ENCODE data around the gene ADIPOR2.

Gene ADIPOR2

DNA sequence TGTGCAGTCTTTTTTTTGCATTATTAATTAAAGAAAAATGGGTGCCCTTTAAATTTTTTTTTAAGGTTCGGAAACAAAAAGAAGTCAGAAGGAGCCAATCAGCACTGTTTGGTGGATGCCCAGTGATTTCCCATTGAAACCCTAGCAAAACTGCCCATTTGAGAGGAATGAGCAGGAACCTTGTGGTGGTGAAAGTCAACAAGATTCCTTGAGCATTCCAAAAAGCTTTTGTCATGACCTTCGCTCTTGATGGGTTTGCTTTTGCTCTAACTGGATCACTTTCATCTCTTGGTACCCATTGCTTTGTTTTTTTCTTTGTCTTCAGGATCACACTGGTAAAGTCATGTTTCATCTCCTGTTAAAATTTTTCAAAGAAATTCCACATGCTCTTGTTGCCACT, 54.1 kb downstream of the ADIPOR2 start:
- H3K36me3 ChIP-seq (ENCODE audit: low read depth): peaks cover 33% of the 10 kb centered on the region
- DNase-seq (ENCODE audit: low spot score) (no peak), ATAC-seq (ENCODE audit: low read depth) (no peak)
- peaks cover 3% of the 10 kb centered on the region for H3K9me3 ChIP-seq (ENCODE audit: severe bottlenecking)
- H3K4me3 ChIP-seq (ENCODE audit: severe bottlenecking): no peak overlapping the region
- H3K27me3 ChIP-seq (ENCODE audit: insufficient read depth, poor library complexity, severe bottlenecking): no peaks in the 10 kb centered on the region
- H3K4me1 ChIP-seq (ENCODE audit: insufficient read depth, poor library complexity, severe bottlenecking): peaks cover 7% of the 10 kb centered on the region
- H3K27ac ChIP-seq (ENCODE audit: poor library complexity, severe bottlenecking): no peak overlapping the region
- TF ChIP-seq CTCF (IDR thresholded peaks at IDR 0.05; ENCODE audit: poor library complexity, severe bottlenecking): no peak

GRCh38 chr12:1747609-1748008, 56.7 kb downstream of the ADIPOR2 start:
- H3K36me3 ChIP-seq (ENCODE audit: low read depth): peaks cover 33% of the 10 kb centered on the region
- H3K9me3 ChIP-seq (ENCODE audit: severe bottlenecking): peaks cover 3% of the 10 kb centered on the region
- H3K27me3 ChIP-seq (ENCODE audit: insufficient read depth, poor library complexity, severe bottlenecking): no peaks in the 10 kb centered on the region
- ATAC-seq (ENCODE audit: low read depth) (no peak), DNase-seq (ENCODE audit: low spot score) (no peak)
- H3K4me1 ChIP-seq (ENCODE audit: insufficient read depth, poor library complexity, severe bottlenecking): no peaks in the 10 kb centered on the region
- H3K27ac ChIP-seq (ENCODE audit: poor library complexity, severe bottlenecking): no peak overlapping the region
- TF ChIP-seq CTCF (IDR thresholded peaks at IDR 0.05; ENCODE audit: poor library complexity, severe bottlenecking): no peak
- H3K4me3 ChIP-seq (ENCODE audit: severe bottlenecking): no peak overlapping the region

GRCh38 chr12:1749019-1749418, 58.1 kb downstream of the ADIPOR2 start:
- TF ChIP-seq CTCF (IDR thresholded peaks at IDR 0.05; ENCODE audit: poor library complexity, severe bottlenecking): no peak
- no peak overlapping the region for H3K4me3 ChIP-seq (ENCODE audit: severe bottlenecking)
- H3K27ac ChIP-seq (ENCODE audit: poor library complexity, severe bottlenecking): no peak overlapping the region
- ATAC-seq (ENCODE audit: low read depth) (no peak), DNase-seq (ENCODE audit: low spot score) (no peak)
- peaks cover 36% of the 10 kb centered on the region for H3K36me3 ChIP-seq (ENCODE audit: low read depth)
- H3K27me3 ChIP-seq (ENCODE audit: insufficient read depth, poor library complexity, severe bottlenecking): no peaks in the 10 kb centered on the region
- no peaks in the 10 kb centered on the region for H3K4me1 ChIP-seq (ENCODE audit: insufficient read depth, poor library complexity, severe bottlenecking)
- peaks cover 3% of the 10 kb centered on the region for H3K9me3 ChIP-seq (ENCODE audit: severe bottlenecking)

GRCh38 chr12:1750300-1750699, 59.4 kb downstream of the ADIPOR2 start:
- peaks cover 36% of the 10 kb centered on the region for H3K36me3 ChIP-seq (ENCODE audit: low read depth)
- ATAC-seq (ENCODE audit: low read depth) (no peak), DNase-seq (ENCODE audit: low spot score) (no peak)
- H3K27me3 ChIP-seq (ENCODE audit: insufficient read depth, poor library complexity, severe bottlenecking): no peaks in the 10 kb centered on the region
- H3K9me3 ChIP-seq (ENCODE audit: severe bottlenecking): no peaks in the 10 kb centered on the region
- TF ChIP-seq CTCF (IDR thresholded peaks at IDR 0.05; ENCODE audit: poor library complexity, severe bottlenecking): no peak
- no peak overlapping the region for H3K4me3 ChIP-seq (ENCODE audit: severe bottlenecking)
- H3K27ac ChIP-seq (ENCODE audit: poor library complexity, severe bottlenecking): no peak overlapping the region
- H3K4me1 ChIP-seq (ENCODE audit: insufficient read depth, poor library complexity, severe bottlenecking): no peaks in the 10 kb centered on the region

- DNase-seq (ENCODE audit: low spot score) (no peak), ATAC-seq (ENCODE audit: low read depth) (no peak)
- H3K36me3 ChIP-seq (ENCODE audit: low read depth): peaks cover 79% of the 10 kb centered on the region
- H3K4me1 ChIP-seq (ENCODE audit: insufficient read depth, poor library complexity, severe bottlenecking): peaks cover 16% of the 10 kb centered on the region
- no peak overlapping the region for H3K27ac ChIP-seq (ENCODE audit: poor library complexity, severe bottlenecking)
- H3K4me3 ChIP-seq (ENCODE audit: severe bottlenecking): no peak overlapping the region
- H3K27me3 ChIP-seq (ENCODE audit: insufficient read depth, poor library complexity, severe bottlenecking): no peaks in the 10 kb centered on the region
- no peak for TF ChIP-seq CTCF (IDR thresholded peaks at IDR 0.05; ENCODE audit: poor library complexity, severe bottlenecking)
- no peaks in the 10 kb centered on the region for H3K9me3 ChIP-seq (ENCODE audit: severe bottlenecking)
Observed at GRCh38 chr12:1758376-1758775, 67.5 kb downstream of the ADIPOR2 start.

All from RWPE2 (cell line).